HCT116 (cell line): Measurements from ENCODE around the gene UBXN11. TPM values are rescaled to one million over a fixed set of nuclear protein-coding genes. Genes with fewer than 3 reads are reported as not detected.
A peak's percentile ranks its signal among the peaks of the same experiment; 100 is the strongest.

ENCODE experiments used
- ATAC-seq: fragments of 200-7000 bp; cut with Tn5 transposase; 2 replicates; pipeline ENCODE4 v1.9.1; 2020; ENCODE audit warnings: mild to moderate bottlenecking, moderate library complexity
- BruUV-seq: library from RNA; stranded (reverse); fragments of 400-500 nt; replicated peaks from 2 replicates; lab custom pipeline; 2021; lab: Mats Ljungman, UMichigan
- CTCF ChIA-PET: fragments of 300-600 bp; sonication (Branson Sonifier 250); formaldehyde crosslinking; loops from one replicate; lab custom pipeline; 2021; ENCODE audit warnings: antibody characterized with exemption; lab: Charles Lee
- POLR2A ChIA-PET: fragments of 300-600, 350-600 bp; sonication (Branson Sonifier 250); formaldehyde crosslinking; loops from one replicate; lab custom pipeline; 2021; ENCODE audit warnings: antibody characterized with exemption; lab: Charles Lee
- RAD21 ChIA-PET, 2 experiments: fragments of 300-600 bp; sonication (Branson Sonifier 250); formaldehyde crosslinking; loops; one replicate each; lab custom pipeline; 2023; ENCODE audit warnings: low total read pairs in 2 of 2; ENCODE audit not compliant: uncharacterized antibody in 2 of 2, unreplicated experiment in 2 of 2, low non-redundant PET in 1 of 2; lab: Charles Lee
- DNase-seq: peaks from one replicate; pipeline ENCODE4 v3.0.0-alpha.2; 2010; ENCODE audit warnings: low read depth, low spot score
- H2AFZ ChIP-seq: fragments of 200-600 bp; shearing (Covaris generic), sonication (generic); 2 replicates; pipeline ENCODE4 v1.6.1; 2017; ENCODE audit warnings: low read depth, mixed run types, mixed read lengths, antibody characterized with exemption, low read length; ENCODE audit not compliant: poor library complexity, severe bottlenecking
- H3K27ac ChIP-seq: 2 replicates; pipeline ENCODE4 v1.5.1; 2012; ENCODE audit warnings: low read depth, low read length
- H3K27me3 ChIP-seq: fragments of 200-600 bp; sonication (generic); 2 replicates; pipeline ENCODE4 v1.6.1; 2016; ENCODE audit warnings: mixed run types, low read length, mixed read lengths; ENCODE audit not compliant: insufficient read depth
- H3K36me3 ChIP-seq, 2 experiments: fragments of 200-500 bp in 1 of 2; fragments of 200-600 bp in 1 of 2; sonication (Bioruptor generic) in 1 of 2; sonication (generic) in 1 of 2; 2 replicates each; pipeline versions ENCODE4 v1.5.1 to v1.6.1; 2014 to 2016; ENCODE audit warnings: low read length in 2 of 2, inconsistent platforms in 1 of 2, mixed read lengths in 1 of 2, mixed run types in 1 of 2; ENCODE audit not compliant: insufficient read depth in 2 of 2, control insufficient read depth in 1 of 2
- H3K4me1 ChIP-seq, 2 experiments: fragments of 200-600 bp in 1 of 2; sonication (generic) in 1 of 2; 2 replicates each; pipeline versions ENCODE4 v1.5.1 to v1.6.1; 2012 to 2017; ENCODE audit warnings: low read length in 2 of 2, inconsistent platforms in 1 of 2, mild to moderate bottlenecking in 1 of 2, mixed read lengths in 1 of 2, mixed run types in 1 of 2, moderate library complexity in 1 of 2; ENCODE audit not compliant: insufficient read depth in 2 of 2, control insufficient read depth in 1 of 2
- H3K4me2 ChIP-seq: fragments of 200-600 bp; sonication (generic); 2 replicates; pipeline ENCODE4 v1.6.1; 2017; ENCODE audit warnings: mixed run types, low read length, mixed read lengths
- H3K4me3 ChIP-seq, 2 experiments: fragments of 200-600 bp in 1 of 2; sonication (generic) in 1 of 2; replicated peaks in 1 of 2; 2 replicates each; pipeline ENCODE4 v1.5.1; 2011 to 2016; ENCODE audit warnings: low read length in 2 of 2, control low read depth in 1 of 2, low read depth in 1 of 2, mild to moderate bottlenecking in 1 of 2, mixed read lengths in 1 of 2, mixed run types in 1 of 2
- H3K79me2 ChIP-seq: fragments of 200-600 bp; sonication (generic); 2 replicates; pipeline ENCODE4 v1.6.1; 2017; ENCODE audit warnings: mild to moderate bottlenecking, mixed run types, low read length, moderate library complexity, mixed read lengths; ENCODE audit not compliant: insufficient read depth
- H3K9ac ChIP-seq: fragments of 200-600 bp; sonication (generic); 2 replicates; pipeline ENCODE4 v1.6.1; 2016; ENCODE audit warnings: low read length, mixed read lengths
- H3K9me2 ChIP-seq: fragments of 200-600 bp; sonication (generic), shearing (Covaris generic); 2 replicates; pipeline ENCODE4 v1.6.1; 2017; ENCODE audit warnings: mixed run types, mild to moderate bottlenecking, moderate library complexity; ENCODE audit not compliant: insufficient read depth
- H3K9me3 ChIP-seq, 2 experiments: fragments of 200-500 bp in 1 of 2; fragments of 200-600 bp in 1 of 2; sonication (Bioruptor generic) in 1 of 2; sonication (generic) in 1 of 2; 2 replicates each; pipeline ENCODE4 v1.6.1; 2014 to 2017; ENCODE audit warnings: low read length in 2 of 2, mixed read lengths in 2 of 2, inconsistent platforms in 1 of 2, low read depth in 1 of 2, mild to moderate bottlenecking in 1 of 2, mixed run types in 1 of 2, moderate library complexity in 1 of 2; ENCODE audit not compliant: control insufficient read depth in 1 of 2, insufficient read depth in 1 of 2
- H4K20me1 ChIP-seq: fragments of 200-600 bp; sonication (generic), shearing (Covaris generic); 2 replicates; pipeline ENCODE4 v1.6.1; 2017; ENCODE audit warnings: mixed run types, mild to moderate bottlenecking, moderate library complexity; ENCODE audit not compliant: insufficient read depth
- EGR1 ChIP-seq: IDR thresholded peaks from 2 replicates; pipeline ENCODE4 v1.6.1; 2012; ENCODE audit warnings: low read depth
- EZH2phosphoT487 ChIP-seq: fragments of 200-600 bp; IDR thresholded peaks from 2 replicates; pipeline ENCODE4 v1.6.1; 2018; ENCODE audit warnings: antibody characterized with exemption, borderline replicate concordance
- POLR2A ChIP-seq: IDR thresholded peaks from 2 replicates; pipeline ENCODE4 v1.7.0; 2011; ENCODE audit warnings: borderline replicate concordance; ENCODE audit not compliant: insufficient read depth, insufficient read length; ENCODE audit errors: extremely low read depth
- POLR2AphosphoS5 ChIP-seq: IDR thresholded peaks from 2 replicates; pipeline ENCODE4 v1.6.1; 2011; ENCODE audit warnings: mild to moderate bottlenecking, low read depth, low read length, moderate library complexity
- SP1 ChIP-seq: IDR thresholded peaks from 2 replicates; pipeline ENCODE4 v1.6.1; 2012; ENCODE audit warnings: low read depth
- YY1 ChIP-seq: IDR thresholded peaks from 2 replicates; pipeline ENCODE4 v1.6.1; 2011; ENCODE audit warnings: low read length, low read depth, moderate library complexity, mild to moderate bottlenecking; ENCODE audit not compliant: insufficient replicate concordance; ENCODE audit errors: extremely low read depth
- ZNF274 ChIP-seq: fragments of 200-500 bp; sonication (Bioruptor generic); IDR thresholded peaks from 2 replicates; pipeline ENCODE4 v1.6.1; 2014; ENCODE audit warnings: mild to moderate bottlenecking, low read depth, low read length, inconsistent platforms
- intact Hi-C: fragments of 100-400 bp; cut with micrococcal nuclease; formaldehyde crosslinking; loops from 2 replicates; pipeline ENCODE4 v1.10.0; 2022
- total RNA-seq: library from RNA; stranded (reverse); gene quantifications from one replicate; pipeline ENCODE4 v1.2.1, GENCODE V29; 2021; ENCODE audit not compliant: unreplicated experiment
- TF ChIP-seq, protein P1 (sequence below): IDR thresholded peaks from 2 replicates; pipeline ENCODE4 v1.6.1; 2012
- TF ChIP-seq, protein P2 (sequence below): IDR thresholded peaks from 2 replicates; pipeline ENCODE4 v1.6.1; 2012; ENCODE audit warnings: low read depth

Gene UBXN11
- total RNA-seq, 1 experiment from 2014 or later: 19.3 TPM

DNA sequence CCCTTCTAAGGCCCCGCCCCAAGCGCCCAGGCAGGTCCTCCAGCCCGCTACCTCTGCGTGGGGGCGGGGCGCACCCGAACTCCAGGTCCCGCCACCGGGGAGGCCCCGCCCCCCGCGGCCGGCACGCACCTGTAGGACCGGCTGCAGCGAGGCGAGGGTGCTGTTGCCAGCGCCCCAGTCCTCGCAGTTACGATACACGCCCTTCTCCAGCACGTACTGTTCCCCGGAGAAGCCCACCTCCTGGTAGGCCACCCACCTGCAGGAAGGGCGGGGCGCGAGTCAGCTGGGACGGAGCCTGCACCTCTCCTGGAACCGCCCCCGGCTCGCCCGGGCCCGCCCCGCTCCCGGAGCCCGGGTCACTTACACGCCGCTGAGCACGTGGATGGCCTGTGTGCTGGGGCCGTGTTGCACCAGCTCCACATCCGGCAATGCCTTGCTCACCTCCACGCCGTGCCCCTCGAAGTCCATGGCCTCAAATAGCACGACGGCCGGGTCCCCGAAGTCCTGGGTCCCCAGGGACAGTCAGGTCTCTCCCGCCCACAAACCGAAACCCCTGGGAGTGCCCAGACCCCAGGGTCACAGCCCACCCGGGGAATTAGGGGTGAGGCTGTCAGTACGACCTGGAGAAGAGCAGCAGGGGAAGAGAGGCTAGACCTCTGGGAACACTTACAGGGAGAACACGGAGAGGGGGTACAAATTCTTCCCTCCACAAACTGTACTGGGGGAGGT, 30.2 kb upstream of the UBXN11 start:
- Histone ChIP-seq H3K9me3 (no peaks in the 10 kb centered on the region), H3K27ac (peak overlapping the region; percentile 54; the same call in 1 of the 2 replicates), H3K4me1 (peaks cover 11 to 25% of the 10 kb centered on the region in 2 experiments), H3K27me3 (no peaks in the 10 kb centered on the region), H3K4me2 (peak overlapping the region; percentile 99), H3K9ac (peak overlapping the region; percentile 69), H3K4me3 (peak overlapping the region; percentile 62 to 86), H3K36me3 (no peaks in the 10 kb centered on the region; a peak in 1 of 4 replicates), H3K79me2 (no peaks in the 10 kb centered on the region), H2AFZ (peak overlapping the region; percentile 56), H4K20me1 (no peaks in the 10 kb centered on the region), H3K9me2 (no peaks in the 10 kb centered on the region)
- intact Hi-C loops: no loop called here
- RAD21 ChIA-PET: no interaction called here
- DNase-seq (peak; percentile 75), ATAC-seq (peak; percentile 94)
- CTCF ChIA-PET: no interaction called here
- no TSS peak for BruUV-seq
- POLR2A ChIA-PET: no interaction called here
- TF ChIP-seq SP1 (peak; percentile 42), POLR2A (no peak), POLR2AphosphoS5 (peak; percentile 55), ZNF274 (no peak), EZH2phosphoT487 (no peak), YY1 (no peak), EGR1 (peak; percentile 74)
- TF ChIP-seq, protein P1, sequence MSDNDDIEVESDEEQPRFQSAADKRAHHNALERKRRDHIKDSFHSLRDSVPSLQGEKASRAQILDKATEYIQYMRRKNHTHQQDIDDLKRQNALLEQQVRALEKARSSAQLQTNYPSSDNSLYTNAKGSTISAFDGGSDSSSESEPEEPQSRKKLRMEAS: peak; percentile 95
- TF ChIP-seq, protein P2, sequence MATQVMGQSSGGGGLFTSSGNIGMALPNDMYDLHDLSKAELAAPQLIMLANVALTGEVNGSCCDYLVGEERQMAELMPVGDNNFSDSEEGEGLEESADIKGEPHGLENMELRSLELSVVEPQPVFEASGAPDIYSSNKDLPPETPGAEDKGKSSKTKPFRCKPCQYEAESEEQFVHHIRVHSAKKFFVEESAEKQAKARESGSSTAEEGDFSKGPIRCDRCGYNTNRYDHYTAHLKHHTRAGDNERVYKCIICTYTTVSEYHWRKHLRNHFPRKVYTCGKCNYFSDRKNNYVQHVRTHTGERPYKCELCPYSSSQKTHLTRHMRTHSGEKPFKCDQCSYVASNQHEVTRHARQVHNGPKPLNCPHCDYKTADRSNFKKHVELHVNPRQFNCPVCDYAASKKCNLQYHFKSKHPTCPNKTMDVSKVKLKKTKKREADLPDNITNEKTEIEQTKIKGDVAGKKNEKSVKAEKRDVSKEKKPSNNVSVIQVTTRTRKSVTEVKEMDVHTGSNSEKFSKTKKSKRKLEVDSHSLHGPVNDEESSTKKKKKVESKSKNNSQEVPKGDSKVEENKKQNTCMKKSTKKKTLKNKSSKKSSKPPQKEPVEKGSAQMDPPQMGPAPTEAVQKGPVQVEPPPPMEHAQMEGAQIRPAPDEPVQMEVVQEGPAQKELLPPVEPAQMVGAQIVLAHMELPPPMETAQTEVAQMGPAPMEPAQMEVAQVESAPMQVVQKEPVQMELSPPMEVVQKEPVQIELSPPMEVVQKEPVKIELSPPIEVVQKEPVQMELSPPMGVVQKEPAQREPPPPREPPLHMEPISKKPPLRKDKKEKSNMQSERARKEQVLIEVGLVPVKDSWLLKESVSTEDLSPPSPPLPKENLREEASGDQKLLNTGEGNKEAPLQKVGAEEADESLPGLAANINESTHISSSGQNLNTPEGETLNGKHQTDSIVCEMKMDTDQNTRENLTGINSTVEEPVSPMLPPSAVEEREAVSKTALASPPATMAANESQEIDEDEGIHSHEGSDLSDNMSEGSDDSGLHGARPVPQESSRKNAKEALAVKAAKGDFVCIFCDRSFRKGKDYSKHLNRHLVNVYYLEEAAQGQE: no peak
